ENCODE data around the gene CD83.

Gene CD83

DNA sequence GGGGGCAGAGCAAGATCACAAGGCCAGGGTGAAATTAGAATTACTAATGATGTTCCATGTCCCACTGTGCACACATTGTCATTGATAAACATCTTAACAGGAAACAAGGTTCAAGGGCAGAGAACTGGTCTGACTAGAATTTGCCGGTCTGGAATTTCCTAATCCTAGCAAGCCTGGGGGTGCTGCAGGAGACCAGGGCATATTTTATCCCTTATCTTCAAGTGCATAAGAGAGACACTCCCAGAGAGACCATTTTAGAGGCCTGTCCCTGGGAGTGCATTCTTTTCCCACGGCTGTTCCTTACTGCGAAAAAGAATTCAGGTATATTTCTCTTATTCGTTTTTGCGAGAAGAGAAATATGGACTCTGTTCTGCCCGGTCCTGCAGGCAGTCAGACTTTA is 41.5 kb downstream of the CD83 start:
- TF ChIP-seq, protein P1, sequence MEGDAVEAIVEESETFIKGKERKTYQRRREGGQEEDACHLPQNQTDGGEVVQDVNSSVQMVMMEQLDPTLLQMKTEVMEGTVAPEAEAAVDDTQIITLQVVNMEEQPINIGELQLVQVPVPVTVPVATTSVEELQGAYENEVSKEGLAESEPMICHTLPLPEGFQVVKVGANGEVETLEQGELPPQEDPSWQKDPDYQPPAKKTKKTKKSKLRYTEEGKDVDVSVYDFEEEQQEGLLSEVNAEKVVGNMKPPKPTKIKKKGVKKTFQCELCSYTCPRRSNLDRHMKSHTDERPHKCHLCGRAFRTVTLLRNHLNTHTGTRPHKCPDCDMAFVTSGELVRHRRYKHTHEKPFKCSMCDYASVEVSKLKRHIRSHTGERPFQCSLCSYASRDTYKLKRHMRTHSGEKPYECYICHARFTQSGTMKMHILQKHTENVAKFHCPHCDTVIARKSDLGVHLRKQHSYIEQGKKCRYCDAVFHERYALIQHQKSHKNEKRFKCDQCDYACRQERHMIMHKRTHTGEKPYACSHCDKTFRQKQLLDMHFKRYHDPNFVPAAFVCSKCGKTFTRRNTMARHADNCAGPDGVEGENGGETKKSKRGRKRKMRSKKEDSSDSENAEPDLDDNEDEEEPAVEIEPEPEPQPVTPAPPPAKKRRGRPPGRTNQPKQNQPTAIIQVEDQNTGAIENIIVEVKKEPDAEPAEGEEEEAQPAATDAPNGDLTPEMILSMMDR (IDR thresholded peaks at IDR 0.05) = no peak

DNA sequence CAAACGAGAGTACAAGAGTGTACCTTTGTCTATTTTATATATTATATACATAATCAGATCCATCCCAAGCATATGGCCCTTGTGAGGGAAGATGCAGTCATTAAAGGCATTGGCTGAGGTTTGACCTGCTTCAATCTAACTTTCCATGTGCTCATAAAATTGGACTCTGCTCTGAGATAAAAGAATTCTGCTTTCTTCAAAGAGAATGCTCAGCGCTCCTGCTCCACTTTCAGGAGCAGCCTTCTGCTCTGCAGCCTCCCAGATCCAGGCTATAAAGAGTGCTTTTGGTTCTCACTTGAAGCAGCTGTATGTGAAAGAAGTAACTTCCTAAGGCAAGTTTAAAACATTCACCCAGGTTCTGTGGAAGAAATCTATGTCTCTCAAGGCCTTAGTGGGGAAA is 45.3 kb downstream of the CD83 start:
- TF ChIP-seq, protein P1 (IDR thresholded peaks at IDR 0.05) = no peak

DNA sequence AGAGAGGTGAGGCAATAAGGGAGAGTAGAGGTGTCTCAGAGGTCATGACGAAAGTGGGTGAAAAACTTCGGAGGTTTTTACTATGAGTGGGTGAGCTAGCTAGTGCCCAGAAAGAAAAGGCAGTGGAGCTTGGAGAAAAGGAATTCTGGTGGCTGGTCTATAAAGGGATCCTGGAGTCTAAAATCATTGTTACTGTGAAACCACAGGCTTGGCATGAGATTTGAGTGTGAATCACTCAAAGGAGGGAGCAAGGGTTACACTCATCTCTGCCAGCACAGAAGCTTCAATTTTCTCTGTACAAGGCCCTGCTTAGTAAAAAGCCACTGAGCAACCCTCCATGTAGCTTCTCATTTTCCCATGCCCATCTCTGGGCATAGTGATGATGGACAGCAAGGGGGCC is 47.5 kb downstream of the CD83 start:
- TF ChIP-seq, protein P1 (IDR thresholded peaks at IDR 0.05) = no peak

DNA sequence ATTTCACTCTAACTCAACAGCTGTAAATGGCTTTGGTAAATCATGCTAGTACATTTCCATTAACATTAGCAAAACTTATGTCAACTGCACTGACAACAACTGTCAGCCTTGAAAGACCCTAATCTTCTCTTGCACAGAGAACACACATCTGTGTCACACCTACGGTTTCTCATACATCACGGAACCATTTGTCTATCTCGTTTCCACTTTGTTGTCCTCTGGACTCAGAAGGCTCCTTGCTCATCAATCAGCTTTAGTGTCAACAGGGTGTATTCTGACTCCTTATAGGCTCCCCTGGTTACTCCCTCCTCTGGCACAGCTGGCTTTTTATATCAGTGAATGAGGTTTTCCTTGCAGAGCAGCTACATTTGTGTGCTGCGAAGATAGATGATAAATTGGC is 49.3 kb downstream of the CD83 start:
- TF ChIP-seq, protein P1 (IDR thresholded peaks at IDR 0.05) = no peak

DNA sequence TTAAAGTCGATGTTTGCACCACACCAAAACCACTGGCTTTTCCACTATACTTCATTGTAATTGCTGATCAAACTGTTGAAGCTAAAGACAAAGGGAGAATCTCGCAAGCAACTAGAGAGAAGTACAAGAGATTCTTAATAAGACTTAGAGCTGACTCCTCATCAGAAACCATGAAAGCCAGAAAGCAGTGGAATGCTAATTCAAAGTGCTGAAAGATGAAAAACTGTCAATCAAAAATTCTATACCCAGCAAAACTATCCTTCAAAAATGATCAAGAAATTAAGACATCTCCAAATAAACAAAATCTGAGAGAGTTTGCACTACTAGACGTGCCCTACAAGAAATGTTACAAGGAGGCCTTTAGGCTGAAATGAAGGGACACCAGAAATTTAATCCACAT is 52.6 kb downstream of the CD83 start:
- TF ChIP-seq, protein P1 (IDR thresholded peaks at IDR 0.05) = no peak

DNA sequence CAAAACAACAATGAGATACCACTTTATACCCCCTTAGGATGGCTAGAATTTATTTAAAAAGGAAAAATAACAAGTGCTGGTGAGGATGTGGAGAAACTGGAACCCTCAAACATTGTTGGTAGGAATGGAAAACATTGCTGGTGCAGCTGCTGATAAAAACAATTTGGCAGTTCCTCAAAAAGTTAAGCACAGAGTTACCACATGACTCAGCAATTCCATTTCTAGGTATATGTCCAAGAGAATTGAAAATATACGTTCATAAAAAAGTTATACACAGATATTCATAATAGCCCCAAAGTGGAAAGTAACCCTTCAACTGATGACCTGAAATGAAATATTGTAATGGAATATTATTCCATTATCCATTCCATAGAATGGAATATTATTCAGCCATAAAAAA is 55.0 kb downstream of the CD83 start:
- TF ChIP-seq, protein P1 (IDR thresholded peaks at IDR 0.05) = no peak

DNA sequence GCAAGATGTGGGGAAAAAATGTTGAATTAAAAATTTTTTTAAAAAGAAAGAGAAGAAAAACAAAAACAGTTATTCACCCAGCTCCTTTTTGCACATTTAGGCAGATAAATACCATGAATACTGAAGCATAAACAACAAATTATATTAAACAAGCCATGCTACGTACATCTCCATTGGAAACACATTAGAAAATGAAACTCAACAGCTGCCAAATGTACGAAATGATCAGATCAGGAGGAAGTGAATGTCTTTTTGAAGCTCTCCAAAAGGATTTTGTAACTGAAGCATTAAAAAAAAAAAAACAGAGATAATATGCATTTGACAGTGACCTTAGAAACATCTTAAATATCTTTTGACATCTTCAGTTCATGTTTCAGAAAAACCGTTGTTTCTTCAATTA is 56.7 kb downstream of the CD83 start:
- TF ChIP-seq, protein P1 (IDR thresholded peaks at IDR 0.05) = no peak

DNA sequence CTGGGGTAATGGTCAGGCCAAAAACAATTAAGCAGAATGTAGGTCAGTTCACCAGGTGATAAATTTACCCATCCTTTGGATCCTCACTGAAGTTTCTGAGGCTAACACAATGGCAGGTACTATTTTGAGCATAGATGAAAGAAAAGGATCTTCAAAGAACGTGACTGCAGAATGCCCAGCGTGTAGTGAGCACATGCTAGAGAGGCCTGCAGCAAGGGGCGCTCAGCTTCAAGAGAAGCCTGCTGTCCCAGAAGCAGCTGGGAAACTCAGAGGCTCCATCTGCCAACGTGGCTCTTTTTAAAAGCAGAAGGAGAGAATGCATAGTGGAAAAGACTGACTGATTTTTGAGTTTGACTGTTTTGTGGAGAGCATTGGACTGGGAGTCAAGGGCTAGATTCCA is 57.4 kb downstream of the CD83 start:
- TF ChIP-seq, protein P1 (IDR thresholded peaks at IDR 0.05) = no peak

Measured in LNCAP (cell line).